Fibroblast of villous mesenchyme (primary cell): ENCODE results near the gene CCDC9. TPM values are rescaled to one million over a fixed set of nuclear protein-coding genes. Genes with fewer than 3 reads are reported as not detected.

Experiments
- DNase-seq: peaks from one replicate; pipeline ENCODE4 v3.0.0-alpha.2; 2010; ENCODE audit warnings: low read depth
- H3K4me3 ChIP-seq: 2 replicates; pipeline ENCODE4 v1.5.1; 2011; ENCODE audit warnings: low read depth, mild to moderate bottlenecking, low read length
- CTCF ChIP-seq: IDR thresholded peaks from 2 replicates; pipeline ENCODE4 v1.5.1; 2012; ENCODE audit warnings: low read depth, mild to moderate bottlenecking, low read length; ENCODE audit not compliant: insufficient read depth
- total RNA-seq: library from RNA; depleted of rRNA; stranded (reverse); fragments of >200 nt; gene quantifications from 2 replicates; pipeline ENCODE4 v1.2.3, GENCODE V29; 2012

The CCDC9 gene
- 7.3 and 8.4 TPM in 2 replicates for total RNA-seq

- no peak for TF ChIP-seq CTCF
- peak within 1 kb of the TSS; percentile 75 for H3K4me3 ChIP-seq
- DNase-seq: peak; percentile 97
These were observed at the start of gene CCDC9 for GRCh38 chr19:47255879-47256692. CCDC9 (plus strand) TSS chr19:47256525; CDS start chr19:47258401, 1,876 bp downstream.

- H3K4me3 ChIP-seq: no peak overlapping the region
- DNase-seq: peak; percentile 83
- TF ChIP-seq CTCF: no peak
These were observed 46.8 kb upstream of the CCDC9 start for GRCh38 chr19:47209319-47210179.

GRCh38 chr19:47210180-47210490 lies 46.2 kb upstream of the CCDC9 start:
- DNase-seq: no peak
- TF ChIP-seq CTCF: no peak
- H3K4me3 ChIP-seq: no peak overlapping the region

- no peak overlapping the region for H3K4me3 ChIP-seq
- DNase-seq: peak; percentile 92
- peak; percentile 81 for TF ChIP-seq CTCF
These were observed 45.5 kb upstream of the CCDC9 start for GRCh38 chr19:47210689-47211316.

GRCh38 chr19:47215581-47215980 lies 40.7 kb upstream of the CCDC9 start:
- DNase-seq: no peak
- H3K4me3 ChIP-seq: no peak overlapping the region
- TF ChIP-seq CTCF: no peak

- no peak for DNase-seq
- no peak for TF ChIP-seq CTCF
- H3K4me3 ChIP-seq: no peak overlapping the region
These were observed 35.1 kb upstream of the CCDC9 start for GRCh38 chr19:47221080-47221841.
